Measurements from ENCODE around the gene STOX1.
"Not testable (repeated sequence)": the region's sequence is repeated elsewhere in the genome, so short reads cannot be mapped to it uniquely, and the experiment has no call there.

STOX1 gene

GRCh38 chr10:68880181-68880580, 52.9 kb downstream of the STOX1 start:
- no peak overlapping the region for H3K4me3 ChIP-seq (ENCODE audit: low read length)
- no peak for TF ChIP-seq ZNF274 (IDR thresholded peaks at IDR 0.05; ENCODE audit: low read depth, low read length)

GRCh38 chr10:68895041-68895440, 67.7 kb downstream of the STOX1 start:
- no peak for TF ChIP-seq ZNF274 (IDR thresholded peaks at IDR 0.05; ENCODE audit: low read depth, low read length)
- no peak overlapping the region for H3K4me3 ChIP-seq (ENCODE audit: low read length)

GRCh38 chr10:68897336-68897741, 70.0 kb downstream of the STOX1 start:
- TF ChIP-seq ZNF274 (IDR thresholded peaks at IDR 0.05; ENCODE audit: low read depth, low read length): no peak
- no peak overlapping the region for H3K4me3 ChIP-seq (ENCODE audit: low read length)

DNA sequence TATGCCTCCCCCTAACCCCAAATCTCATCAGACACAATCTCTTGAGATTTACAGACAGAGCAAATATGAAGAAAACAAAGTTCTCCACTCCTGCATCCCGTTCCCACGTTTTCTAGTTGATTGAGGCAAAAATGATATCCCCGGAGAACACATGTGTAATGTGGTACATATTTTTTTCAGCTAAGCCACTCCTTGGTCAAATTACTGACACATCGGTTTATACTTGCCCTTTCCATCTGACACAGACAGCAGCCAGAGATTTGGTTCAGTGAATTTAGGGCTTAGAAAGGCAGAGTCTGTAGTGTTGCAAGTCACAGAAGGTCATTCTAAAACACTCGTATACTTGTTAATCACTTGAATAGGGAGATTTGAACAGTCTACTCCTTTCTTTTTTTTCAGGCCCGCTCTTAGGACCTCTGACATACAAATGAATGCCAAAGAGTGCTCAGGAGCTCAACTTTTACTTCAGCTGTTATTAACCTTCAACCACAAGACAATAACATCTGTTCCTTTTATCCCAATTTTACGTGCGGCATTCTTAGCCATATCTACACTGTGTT, 71.9 kb downstream of the STOX1 start:
- no peak for TF ChIP-seq ZNF274 (IDR thresholded peaks at IDR 0.05; ENCODE audit: low read depth, low read length)
- no peak overlapping the region for H3K4me3 ChIP-seq (ENCODE audit: low read length)

DNA sequence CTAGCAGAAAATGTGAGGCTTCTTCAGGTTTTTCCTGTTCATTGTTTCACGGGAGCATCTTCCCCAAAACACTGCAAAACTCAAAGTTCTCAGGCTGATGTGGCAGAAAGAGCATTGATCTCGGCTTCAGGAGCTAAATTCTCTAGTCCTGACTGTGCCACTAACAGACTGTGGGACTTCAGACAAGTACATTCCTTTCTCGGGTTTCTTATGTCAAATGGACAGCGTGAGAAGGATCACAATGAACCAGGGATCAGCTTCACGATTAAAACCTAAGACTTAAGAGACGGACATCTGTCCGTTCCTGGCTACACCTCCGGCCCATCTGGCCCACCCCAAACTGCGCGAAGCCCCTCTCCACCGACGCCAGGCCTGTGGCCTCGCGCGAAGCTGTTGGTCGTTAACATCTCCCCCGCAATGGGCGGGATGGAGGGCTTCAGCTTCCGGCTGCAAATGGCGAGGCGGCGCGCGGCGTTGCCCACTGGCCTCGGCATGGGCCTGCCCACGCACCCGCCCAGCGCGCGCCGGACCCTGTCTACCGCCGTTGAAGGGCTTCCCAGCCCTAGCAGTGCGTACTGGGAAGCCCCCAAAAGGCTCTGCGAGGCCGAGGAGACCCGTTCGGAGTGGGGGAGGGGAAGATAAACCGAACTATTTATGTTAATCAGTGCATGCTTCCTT, 73.2 kb downstream of the STOX1 start:
- TF ChIP-seq ZNF274 (IDR thresholded peaks at IDR 0.05; ENCODE audit: low read depth, low read length): no peak
- H3K4me3 ChIP-seq (ENCODE audit: low read length): peak overlapping the region; percentile 89; the same call in 1 of the 2 replicates

GRCh38 chr10:68901105-68901927, 74.0 kb downstream of the STOX1 start, which contains the start of gene DDX50:
Gene DDX50 (plus strand): TSS chr10:68901315. CDS start chr10:68901385, 70 bp downstream.
- H3K4me3 ChIP-seq (ENCODE audit: low read length): peak within 1 kb of the TSS; percentile 89
- TF ChIP-seq ZNF274 (IDR thresholded peaks at IDR 0.05; ENCODE audit: low read depth, low read length): no peak

GRCh38 chr10:68902382-68902781, 75.1 kb downstream of the STOX1 start:
- peak overlapping the region; percentile 89 for H3K4me3 ChIP-seq (ENCODE audit: low read length)
- no peak for TF ChIP-seq ZNF274 (IDR thresholded peaks at IDR 0.05; ENCODE audit: low read depth, low read length)

DNA sequence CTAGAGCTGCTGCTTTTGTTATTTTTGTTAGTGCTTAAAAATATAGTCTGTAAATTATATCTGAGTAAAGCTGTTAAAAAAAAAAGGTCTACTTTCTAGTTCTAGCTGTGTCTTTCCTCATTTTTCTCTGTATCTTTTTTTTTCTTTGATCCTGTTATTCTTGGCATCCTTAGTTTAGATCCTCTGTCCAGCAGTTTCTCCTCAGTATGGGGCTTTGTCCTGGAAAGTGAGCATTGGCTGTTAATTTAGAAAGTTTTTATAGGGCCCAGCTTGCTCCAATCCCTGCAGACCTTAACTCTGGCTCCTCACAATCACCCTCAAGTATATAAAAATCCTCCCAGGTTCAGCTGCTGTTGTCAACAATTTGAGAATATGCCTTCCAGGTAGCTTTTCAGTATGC, 97.3 kb downstream of the STOX1 start:
- no peak overlapping the region for H3K4me3 ChIP-seq (ENCODE audit: low read length)
- no peak for TF ChIP-seq ZNF274 (IDR thresholded peaks at IDR 0.05; ENCODE audit: low read depth, low read length)

DNA sequence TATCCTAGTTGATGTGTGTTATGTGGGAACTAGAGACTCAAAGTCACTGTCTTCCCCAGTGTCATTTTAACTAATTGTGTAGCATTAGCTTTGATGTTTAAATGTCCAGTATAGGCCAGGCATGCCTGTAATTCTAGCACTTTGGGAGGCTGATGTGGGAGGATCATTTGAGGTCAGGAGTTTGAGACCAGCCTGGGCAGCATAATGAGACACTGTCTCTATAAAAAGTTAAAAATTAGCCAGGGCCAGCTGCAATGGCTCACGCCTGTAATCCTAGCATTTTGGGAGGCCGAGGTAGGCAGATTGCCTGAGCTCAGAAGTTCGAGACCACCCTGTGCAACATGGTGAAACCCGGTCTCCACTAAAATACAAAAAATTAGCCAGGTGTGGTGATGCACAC, 98.2 kb downstream of the STOX1 start:
- H3K4me3 ChIP-seq (ENCODE audit: low read length): no peak overlapping the region
- no peak for TF ChIP-seq ZNF274 (IDR thresholded peaks at IDR 0.05; ENCODE audit: low read depth, low read length)

- H3K4me3 ChIP-seq (ENCODE audit: low read length): not testable (repeated sequence)
These were observed 101.8 kb downstream of the STOX1 start for GRCh38 chr10:68929157-68929556.

GRCh38 chr10:68929888-68930287, 102.6 kb downstream of the STOX1 start:
- not testable (repeated sequence) for H3K4me3 ChIP-seq (ENCODE audit: low read length)

GRCh38 chr10:68932860-68933259, 105.5 kb downstream of the STOX1 start:
- not testable (repeated sequence) for H3K4me3 ChIP-seq (ENCODE audit: low read length)

DNA sequence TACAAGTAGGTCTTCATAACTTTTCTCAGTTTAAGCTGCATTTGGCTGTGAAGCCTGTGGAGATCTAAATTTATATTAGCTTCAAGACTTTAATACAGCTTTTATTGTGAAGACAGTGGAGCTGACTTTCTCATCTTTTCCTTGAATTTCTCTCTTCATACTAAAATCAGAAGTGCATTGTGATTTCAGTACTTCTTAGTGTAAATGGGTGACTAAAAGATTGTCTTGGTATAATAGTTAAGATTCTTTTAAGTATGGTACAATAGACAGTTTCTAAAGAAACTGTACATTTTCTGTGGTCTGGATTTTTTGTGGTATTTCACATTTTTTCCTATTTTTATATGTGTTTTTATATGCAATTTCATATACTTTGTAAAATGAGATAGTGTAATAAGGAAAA, 107.7 kb downstream of the STOX1 start:
- H3K4me3 ChIP-seq (ENCODE audit: low read length): no peak overlapping the region
- TF ChIP-seq ZNF274 (IDR thresholded peaks at IDR 0.05; ENCODE audit: low read depth, low read length): no peak

- no peak for TF ChIP-seq ZNF274 (IDR thresholded peaks at IDR 0.05; ENCODE audit: low read depth, low read length)
- H3K4me3 ChIP-seq (ENCODE audit: low read length): no peak overlapping the region
These were observed 110.8 kb downstream of the STOX1 start for GRCh38 chr10:68938117-68938516.

GRCh38 chr10:68938884-68939283, 111.6 kb downstream of the STOX1 start:
- H3K4me3 ChIP-seq (ENCODE audit: low read length): no peak overlapping the region
- TF ChIP-seq ZNF274 (IDR thresholded peaks at IDR 0.05; ENCODE audit: low read depth, low read length): no peak

DNA sequence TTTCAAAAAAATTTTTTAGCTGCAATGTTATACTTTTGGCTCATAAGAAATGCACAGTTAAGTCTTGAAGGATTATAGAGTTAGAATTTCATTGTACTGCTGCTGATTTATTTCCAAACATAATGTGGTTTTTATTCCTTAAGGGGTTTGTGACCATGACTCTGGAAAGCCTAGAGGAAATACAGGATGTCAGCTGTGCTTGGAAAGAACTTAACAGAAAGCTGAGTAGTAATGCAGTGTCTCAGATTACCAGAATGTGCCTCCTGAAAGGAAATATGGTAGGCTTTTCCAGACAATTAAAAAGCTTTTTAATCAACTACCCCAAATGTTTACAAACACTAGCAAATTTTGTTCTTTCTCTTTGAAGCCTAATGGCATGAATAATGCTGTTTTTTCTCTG, 113.6 kb downstream of the STOX1 start:
- not testable (repeated sequence) for H3K4me3 ChIP-seq (ENCODE audit: low read length)

All from GM08714 (cell line).